ENCODE measurements around the gene ACADM. TPM values are rescaled to one million over a fixed set of nuclear protein-coding genes. Genes with fewer than 3 reads are reported as not detected.

The ACADM gene
- total RNA-seq, 1 experiment from 2014 or later, result 37.9 TPM

DNA sequence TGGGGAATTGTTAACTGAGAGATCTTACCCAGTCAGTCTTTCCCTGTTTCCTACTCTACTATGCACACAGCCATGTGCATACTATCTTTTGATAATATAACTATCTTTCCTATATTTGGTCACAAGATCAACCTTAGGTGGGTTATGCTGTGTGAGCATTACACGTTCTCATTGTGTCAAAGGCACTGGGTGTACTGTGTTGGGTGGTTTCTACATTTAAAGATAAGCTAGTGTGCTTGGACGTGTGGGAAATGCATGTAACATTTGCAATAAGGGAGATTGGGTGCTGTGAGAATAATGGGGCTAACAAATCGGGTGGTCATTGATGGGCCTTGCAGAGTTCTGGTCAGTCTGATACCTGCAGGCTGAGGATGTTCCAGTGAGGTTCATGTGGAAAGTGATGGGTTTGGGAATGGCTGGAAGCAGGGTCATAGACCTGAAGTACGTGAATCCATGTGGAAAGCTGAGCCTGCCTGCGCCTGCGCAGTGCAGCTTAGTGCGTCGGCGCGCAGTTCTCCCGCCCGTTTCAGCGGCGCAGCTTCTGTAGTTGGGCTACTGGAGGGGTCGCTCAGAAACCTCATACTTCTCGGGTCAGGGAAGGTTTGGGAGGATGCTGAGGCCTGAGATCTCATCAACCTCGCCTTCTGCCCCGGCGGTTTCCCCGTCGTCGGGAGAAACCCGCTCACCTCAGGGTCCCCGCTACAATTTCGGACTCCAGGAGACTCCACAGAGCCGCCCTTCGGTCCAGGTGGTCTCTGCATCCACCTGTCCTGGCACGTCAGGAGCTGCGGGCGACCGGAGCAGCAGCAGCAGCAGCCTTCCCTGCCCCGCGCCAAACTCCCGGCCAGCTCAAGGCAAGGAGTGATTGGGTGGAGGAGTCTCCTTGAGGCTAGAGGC, 72.1 kb downstream of the ACADM start, which contains the start of gene MSH4:
Gene MSH4 (plus strand): TSS at position 507 of the 897 bp plus-strand sequence. CDS start 104 bp downstream, at position 611.
- DNase-seq (ENCODE audit: low spot score) (no peak), ATAC-seq (peak; percentile 46)
- peak within 1 kb of the TSS; percentile 33; the same call in 1 of the 2 replicates for H3K27ac Mint-ChIP-seq
- H3K4me3 Mint-ChIP-seq, result no peak within 1 kb of the TSS
- no peaks in the 10 kb centered on the region for H3K9me3 Mint-ChIP-seq
- no peaks in the 10 kb centered on the region for H3K4me1 Mint-ChIP-seq
- H3K36me3 Mint-ChIP-seq, result peaks cover 54% of the 10 kb centered on the region
- POLR2A ChIA-PET, result interaction anchor here (1.1 to 2.2 kb wide), 2 partner anchors 8 to 10 kb away, joined by 4 to 12 read pairs; partner anchors contain the start of gene RABGGTB
- CTCF ChIA-PET, result no interaction called here
- no peaks in the 10 kb centered on the region; the same call in 1 of the 2 replicates for H3K27me3 Mint-ChIP-seq (ENCODE audit: low read depth)
- TF ChIP-seq PRRX2 (CRISPR knock-in tag; IDR thresholded peaks at IDR 0.05) (peak; percentile 96), ZNF671 (CRISPR knock-in tag; IDR thresholded peaks at IDR 0.05) (peak; percentile 98; the same call in 1 of the 2 replicates), SMAD3 (CRISPR knock-in tag; IDR thresholded peaks at IDR 0.05; ENCODE audit: borderline replicate concordance) (no peak), EMX1 (CRISPR knock-in tag; IDR thresholded peaks at IDR 0.05) (peak; percentile 95), OVOL2 (CRISPR knock-in tag; IDR thresholded peaks at IDR 0.05; ENCODE audit: borderline replicate concordance) (no peak), TEAD4 (CRISPR knock-in tag; IDR thresholded peaks at IDR 0.05) (no peak), NFATC4 (CRISPR knock-in tag; IDR thresholded peaks at IDR 0.05) (peak; percentile 98), ZNF416 (CRISPR knock-in tag; IDR thresholded peaks at IDR 0.05) (peak; percentile 96; the same call in 1 of the 2 replicates)
- TF ChIP-seq, protein P1, sequence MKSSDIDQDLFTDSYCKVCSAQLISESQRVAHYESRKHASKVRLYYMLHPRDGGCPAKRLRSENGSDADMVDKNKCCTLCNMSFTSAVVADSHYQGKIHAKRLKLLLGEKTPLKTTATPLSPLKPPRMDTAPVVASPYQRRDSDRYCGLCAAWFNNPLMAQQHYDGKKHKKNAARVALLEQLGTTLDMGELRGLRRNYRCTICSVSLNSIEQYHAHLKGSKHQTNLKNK (CRISPR knock-in tag; IDR thresholded peaks at IDR 0.05), result 0 out of 2 replicates have a peak, but pooled peaks have one; percentile 58
- TF ChIP-seq, protein P2, sequence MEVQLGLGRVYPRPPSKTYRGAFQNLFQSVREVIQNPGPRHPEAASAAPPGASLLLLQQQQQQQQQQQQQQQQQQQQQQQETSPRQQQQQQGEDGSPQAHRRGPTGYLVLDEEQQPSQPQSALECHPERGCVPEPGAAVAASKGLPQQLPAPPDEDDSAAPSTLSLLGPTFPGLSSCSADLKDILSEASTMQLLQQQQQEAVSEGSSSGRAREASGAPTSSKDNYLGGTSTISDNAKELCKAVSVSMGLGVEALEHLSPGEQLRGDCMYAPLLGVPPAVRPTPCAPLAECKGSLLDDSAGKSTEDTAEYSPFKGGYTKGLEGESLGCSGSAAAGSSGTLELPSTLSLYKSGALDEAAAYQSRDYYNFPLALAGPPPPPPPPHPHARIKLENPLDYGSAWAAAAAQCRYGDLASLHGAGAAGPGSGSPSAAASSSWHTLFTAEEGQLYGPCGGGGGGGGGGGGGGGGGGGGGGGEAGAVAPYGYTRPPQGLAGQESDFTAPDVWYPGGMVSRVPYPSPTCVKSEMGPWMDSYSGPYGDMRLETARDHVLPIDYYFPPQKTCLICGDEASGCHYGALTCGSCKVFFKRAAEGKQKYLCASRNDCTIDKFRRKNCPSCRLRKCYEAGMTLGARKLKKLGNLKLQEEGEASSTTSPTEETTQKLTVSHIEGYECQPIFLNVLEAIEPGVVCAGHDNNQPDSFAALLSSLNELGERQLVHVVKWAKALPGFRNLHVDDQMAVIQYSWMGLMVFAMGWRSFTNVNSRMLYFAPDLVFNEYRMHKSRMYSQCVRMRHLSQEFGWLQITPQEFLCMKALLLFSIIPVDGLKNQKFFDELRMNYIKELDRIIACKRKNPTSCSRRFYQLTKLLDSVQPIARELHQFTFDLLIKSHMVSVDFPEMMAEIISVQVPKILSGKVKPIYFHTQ (CRISPR knock-in tag; IDR thresholded peaks at IDR 0.05), result peak; percentile 94
- TF ChIP-seq, protein P3, sequence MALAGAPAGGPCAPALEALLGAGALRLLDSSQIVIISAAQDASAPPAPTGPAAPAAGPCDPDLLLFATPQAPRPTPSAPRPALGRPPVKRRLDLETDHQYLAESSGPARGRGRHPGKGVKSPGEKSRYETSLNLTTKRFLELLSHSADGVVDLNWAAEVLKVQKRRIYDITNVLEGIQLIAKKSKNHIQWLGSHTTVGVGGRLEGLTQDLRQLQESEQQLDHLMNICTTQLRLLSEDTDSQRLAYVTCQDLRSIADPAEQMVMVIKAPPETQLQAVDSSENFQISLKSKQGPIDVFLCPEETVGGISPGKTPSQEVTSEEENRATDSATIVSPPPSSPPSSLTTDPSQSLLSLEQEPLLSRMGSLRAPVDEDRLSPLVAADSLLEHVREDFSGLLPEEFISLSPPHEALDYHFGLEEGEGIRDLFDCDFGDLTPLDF (CRISPR knock-in tag; IDR thresholded peaks at IDR 0.05), result no peak
- TF ChIP-seq, protein P4, sequence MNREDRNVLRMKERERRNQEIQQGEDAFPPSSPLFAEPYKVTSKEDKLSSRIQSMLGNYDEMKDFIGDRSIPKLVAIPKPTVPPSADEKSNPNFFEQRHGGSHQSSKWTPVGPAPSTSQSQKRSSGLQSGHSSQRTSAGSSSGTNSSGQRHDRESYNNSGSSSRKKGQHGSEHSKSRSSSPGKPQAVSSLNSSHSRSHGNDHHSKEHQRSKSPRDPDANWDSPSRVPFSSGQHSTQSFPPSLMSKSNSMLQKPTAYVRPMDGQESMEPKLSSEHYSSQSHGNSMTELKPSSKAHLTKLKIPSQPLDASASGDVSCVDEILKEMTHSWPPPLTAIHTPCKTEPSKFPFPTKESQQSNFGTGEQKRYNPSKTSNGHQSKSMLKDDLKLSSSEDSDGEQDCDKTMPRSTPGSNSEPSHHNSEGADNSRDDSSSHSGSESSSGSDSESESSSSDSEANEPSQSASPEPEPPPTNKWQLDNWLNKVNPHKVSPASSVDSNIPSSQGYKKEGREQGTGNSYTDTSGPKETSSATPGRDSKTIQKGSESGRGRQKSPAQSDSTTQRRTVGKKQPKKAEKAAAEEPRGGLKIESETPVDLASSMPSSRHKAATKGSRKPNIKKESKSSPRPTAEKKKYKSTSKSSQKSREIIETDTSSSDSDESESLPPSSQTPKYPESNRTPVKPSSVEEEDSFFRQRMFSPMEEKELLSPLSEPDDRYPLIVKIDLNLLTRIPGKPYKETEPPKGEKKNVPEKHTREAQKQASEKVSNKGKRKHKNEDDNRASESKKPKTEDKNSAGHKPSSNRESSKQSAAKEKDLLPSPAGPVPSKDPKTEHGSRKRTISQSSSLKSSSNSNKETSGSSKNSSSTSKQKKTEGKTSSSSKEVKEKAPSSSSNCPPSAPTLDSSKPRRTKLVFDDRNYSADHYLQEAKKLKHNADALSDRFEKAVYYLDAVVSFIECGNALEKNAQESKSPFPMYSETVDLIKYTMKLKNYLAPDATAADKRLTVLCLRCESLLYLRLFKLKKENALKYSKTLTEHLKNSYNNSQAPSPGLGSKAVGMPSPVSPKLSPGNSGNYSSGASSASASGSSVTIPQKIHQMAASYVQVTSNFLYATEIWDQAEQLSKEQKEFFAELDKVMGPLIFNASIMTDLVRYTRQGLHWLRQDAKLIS (CRISPR knock-in tag; IDR thresholded peaks at IDR 0.05; ENCODE audit: borderline replicate concordance), result no peak; the same call in 1 of the 2 replicates
- TF ChIP-seq, protein P5, sequence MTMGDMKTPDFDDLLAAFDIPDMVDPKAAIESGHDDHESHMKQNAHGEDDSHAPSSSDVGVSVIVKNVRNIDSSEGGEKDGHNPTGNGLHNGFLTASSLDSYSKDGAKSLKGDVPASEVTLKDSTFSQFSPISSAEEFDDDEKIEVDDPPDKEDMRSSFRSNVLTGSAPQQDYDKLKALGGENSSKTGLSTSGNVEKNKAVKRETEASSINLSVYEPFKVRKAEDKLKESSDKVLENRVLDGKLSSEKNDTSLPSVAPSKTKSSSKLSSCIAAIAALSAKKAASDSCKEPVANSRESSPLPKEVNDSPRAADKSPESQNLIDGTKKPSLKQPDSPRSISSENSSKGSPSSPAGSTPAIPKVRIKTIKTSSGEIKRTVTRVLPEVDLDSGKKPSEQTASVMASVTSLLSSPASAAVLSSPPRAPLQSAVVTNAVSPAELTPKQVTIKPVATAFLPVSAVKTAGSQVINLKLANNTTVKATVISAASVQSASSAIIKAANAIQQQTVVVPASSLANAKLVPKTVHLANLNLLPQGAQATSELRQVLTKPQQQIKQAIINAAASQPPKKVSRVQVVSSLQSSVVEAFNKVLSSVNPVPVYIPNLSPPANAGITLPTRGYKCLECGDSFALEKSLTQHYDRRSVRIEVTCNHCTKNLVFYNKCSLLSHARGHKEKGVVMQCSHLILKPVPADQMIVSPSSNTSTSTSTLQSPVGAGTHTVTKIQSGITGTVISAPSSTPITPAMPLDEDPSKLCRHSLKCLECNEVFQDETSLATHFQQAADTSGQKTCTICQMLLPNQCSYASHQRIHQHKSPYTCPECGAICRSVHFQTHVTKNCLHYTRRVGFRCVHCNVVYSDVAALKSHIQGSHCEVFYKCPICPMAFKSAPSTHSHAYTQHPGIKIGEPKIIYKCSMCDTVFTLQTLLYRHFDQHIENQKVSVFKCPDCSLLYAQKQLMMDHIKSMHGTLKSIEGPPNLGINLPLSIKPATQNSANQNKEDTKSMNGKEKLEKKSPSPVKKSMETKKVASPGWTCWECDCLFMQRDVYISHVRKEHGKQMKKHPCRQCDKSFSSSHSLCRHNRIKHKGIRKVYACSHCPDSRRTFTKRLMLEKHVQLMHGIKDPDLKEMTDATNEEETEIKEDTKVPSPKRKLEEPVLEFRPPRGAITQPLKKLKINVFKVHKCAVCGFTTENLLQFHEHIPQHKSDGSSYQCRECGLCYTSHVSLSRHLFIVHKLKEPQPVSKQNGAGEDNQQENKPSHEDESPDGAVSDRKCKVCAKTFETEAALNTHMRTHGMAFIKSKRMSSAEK (CRISPR knock-in tag; IDR thresholded peaks at IDR 0.05; ENCODE audit: borderline replicate concordance), result peak; percentile 95
- TF ChIP-seq, protein P6, sequence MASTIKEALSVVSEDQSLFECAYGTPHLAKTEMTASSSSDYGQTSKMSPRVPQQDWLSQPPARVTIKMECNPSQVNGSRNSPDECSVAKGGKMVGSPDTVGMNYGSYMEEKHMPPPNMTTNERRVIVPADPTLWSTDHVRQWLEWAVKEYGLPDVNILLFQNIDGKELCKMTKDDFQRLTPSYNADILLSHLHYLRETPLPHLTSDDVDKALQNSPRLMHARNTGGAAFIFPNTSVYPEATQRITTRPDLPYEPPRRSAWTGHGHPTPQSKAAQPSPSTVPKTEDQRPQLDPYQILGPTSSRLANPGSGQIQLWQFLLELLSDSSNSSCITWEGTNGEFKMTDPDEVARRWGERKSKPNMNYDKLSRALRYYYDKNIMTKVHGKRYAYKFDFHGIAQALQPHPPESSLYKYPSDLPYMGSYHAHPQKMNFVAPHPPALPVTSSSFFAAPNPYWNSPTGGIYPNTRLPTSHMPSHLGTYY (CRISPR knock-in tag; IDR thresholded peaks at IDR 0.05), result peak; percentile 92
- TF ChIP-seq, protein P7, sequence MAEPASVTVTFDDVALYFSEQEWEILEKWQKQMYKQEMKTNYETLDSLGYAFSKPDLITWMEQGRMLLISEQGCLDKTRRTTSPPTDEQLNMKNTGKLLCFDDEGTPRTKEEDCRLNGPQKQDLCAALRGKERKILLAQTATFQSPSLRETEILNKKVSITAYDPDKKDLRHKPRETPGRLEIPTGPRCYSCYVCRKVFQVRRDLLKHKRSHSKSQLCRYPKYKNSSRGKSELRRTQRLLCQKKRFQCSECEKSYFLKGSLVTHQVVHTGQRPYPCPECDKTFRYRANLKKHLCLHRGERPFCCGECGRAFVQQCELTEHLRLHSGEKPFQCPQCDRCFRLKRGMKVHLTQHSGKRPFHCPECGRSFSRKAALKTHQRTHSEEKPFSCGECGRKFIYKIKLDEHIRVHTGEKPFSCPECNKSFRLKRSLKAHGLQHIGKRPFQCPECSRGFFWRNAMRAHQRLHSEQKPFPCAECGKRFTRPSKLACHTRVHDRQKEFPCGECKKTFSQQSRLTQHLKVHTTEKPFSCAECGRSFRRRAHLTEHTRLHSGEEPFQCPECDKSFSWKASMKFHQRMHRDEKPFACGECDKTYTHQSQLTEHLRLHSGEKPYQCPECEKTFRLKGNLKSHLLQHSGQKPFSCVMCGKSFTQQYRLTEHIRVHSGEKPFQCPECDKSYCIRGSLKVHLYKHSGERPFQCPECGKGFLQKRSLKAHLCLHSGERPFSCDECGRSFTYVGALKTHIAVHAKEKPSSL (CRISPR knock-in tag; conservative IDR thresholded peaks at IDR 0.05), result peak; percentile 93
- TF ChIP-seq, protein P8, sequence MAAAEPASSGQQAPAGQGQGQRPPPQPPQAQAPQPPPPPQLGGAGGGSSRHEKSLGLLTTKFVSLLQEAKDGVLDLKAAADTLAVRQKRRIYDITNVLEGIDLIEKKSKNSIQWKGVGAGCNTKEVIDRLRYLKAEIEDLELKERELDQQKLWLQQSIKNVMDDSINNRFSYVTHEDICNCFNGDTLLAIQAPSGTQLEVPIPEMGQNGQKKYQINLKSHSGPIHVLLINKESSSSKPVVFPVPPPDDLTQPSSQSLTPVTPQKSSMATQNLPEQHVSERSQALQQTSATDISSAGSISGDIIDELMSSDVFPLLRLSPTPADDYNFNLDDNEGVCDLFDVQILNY (CRISPR knock-in tag; IDR thresholded peaks at IDR 0.05), result 0 out of 2 replicates have a peak, but pooled peaks have one; percentile 32
- TF ChIP-seq, protein P9, sequence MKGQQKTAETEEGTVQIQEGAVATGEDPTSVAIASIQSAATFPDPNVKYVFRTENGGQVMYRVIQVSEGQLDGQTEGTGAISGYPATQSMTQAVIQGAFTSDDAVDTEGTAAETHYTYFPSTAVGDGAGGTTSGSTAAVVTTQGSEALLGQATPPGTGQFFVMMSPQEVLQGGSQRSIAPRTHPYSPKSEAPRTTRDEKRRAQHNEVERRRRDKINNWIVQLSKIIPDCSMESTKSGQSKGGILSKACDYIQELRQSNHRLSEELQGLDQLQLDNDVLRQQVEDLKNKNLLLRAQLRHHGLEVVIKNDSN (CRISPR knock-in tag; IDR thresholded peaks at IDR 0.05), result 0 out of 2 replicates have a peak, but pooled peaks have one; percentile 9

All from WTC11 (cell line).